ENCODE measurements around the gene EXOSC5. TPM values are rescaled to one million over a fixed set of nuclear protein-coding genes. Genes with fewer than 3 reads are reported as not detected.

EXOSC5 gene
- total and polyA plus RNA-seq, 9 of the 15 experiments (the other 6 are each of a cell fraction or from before 2014, with no cell fraction given), result 10.9 to 75.5 (median 37.8) TPM

GRCh38 chr19:41436674-41436951 lies 39.5 kb upstream of the EXOSC5 start:
- Histone ChIP-seq H3K9ac (ENCODE audit: insufficient read depth in 1 of 2, low read depth in 2 of 2, low read length in 2 of 2) (no peak overlapping the region), H3K9me1 (ENCODE audit: control insufficient read depth, insufficient read depth, low read length) (no peaks in the 10 kb centered on the region), H3K4me3 (no peak overlapping the region), H3K36me3 (ENCODE audit: control insufficient read depth, insufficient read depth, low read length) (peaks cover 35% of the 10 kb centered on the region), H2AFZ (ENCODE audit: low read depth, low read length) (no peak overlapping the region), H3K79me2 (ENCODE audit: control insufficient read depth, insufficient read depth, low read length) (peaks cover 10% of the 10 kb centered on the region), H3K9me3 (replicated peaks; ENCODE audit: control insufficient read depth, insufficient read depth, low read depth, low read length) (no peaks in the 10 kb centered on the region), H4K20me1 (replicated peaks; ENCODE audit: control insufficient read depth, insufficient read depth, low read length) (no peaks in the 10 kb centered on the region; the same call in 1 of the 2 replicates), H3K4me1 (replicated peaks in 1 of 2; ENCODE audit: control insufficient read depth in 2 of 2, insufficient read depth in 2 of 2, low read length in 2 of 2) (peaks cover 6 to 30% of the 10 kb centered on the region in 2 experiments; a peak in 4 of 5 replicates), H3K4me2 (ENCODE audit: insufficient read depth, low read length) (no peak overlapping the region), H3K27me3 (ENCODE audit: control insufficient read depth in 2 of 2, insufficient read depth in 2 of 2, low read length in 2 of 2) (no peaks in the 10 kb centered on the region), H3K27ac (ENCODE audit: extremely low read depth, low read depth, low read length) (no peak overlapping the region)
- no peak for DNase-seq (ENCODE audit: extremely low read depth in 1 of 4, low spot score in 3 of 4)
- POLR2A ChIA-PET, result interaction anchor here (0.7 to 3.0 kb wide), 3 partner anchors 8 to 85 kb away, joined by 3 to 15 read pairs (median 5); partner anchors contain the start of gene B3GNT8
- ATAC-seq, result no peak
- in situ Hi-C loops (cut with MboI), result no loop called here
- FAIRE-seq, result no peak
- CTCF ChIA-PET (ENCODE audit: low intra/inter-chr PET ratio), result no interaction called here
- intact Hi-C loops (cut with micrococcal nuclease), result loop anchor here (5.0 to 10.0 kb wide), 2 partner anchors 72 to 114 kb away; partner anchors contain the start of gene B9D2
- no TSS peak for BruUV-seq (replicated peaks)
- TF ChIP-seq HCFC1 (IDR thresholded peaks at IDR 0.05; ENCODE audit: low read depth, low read length), result no peak

DNA sequence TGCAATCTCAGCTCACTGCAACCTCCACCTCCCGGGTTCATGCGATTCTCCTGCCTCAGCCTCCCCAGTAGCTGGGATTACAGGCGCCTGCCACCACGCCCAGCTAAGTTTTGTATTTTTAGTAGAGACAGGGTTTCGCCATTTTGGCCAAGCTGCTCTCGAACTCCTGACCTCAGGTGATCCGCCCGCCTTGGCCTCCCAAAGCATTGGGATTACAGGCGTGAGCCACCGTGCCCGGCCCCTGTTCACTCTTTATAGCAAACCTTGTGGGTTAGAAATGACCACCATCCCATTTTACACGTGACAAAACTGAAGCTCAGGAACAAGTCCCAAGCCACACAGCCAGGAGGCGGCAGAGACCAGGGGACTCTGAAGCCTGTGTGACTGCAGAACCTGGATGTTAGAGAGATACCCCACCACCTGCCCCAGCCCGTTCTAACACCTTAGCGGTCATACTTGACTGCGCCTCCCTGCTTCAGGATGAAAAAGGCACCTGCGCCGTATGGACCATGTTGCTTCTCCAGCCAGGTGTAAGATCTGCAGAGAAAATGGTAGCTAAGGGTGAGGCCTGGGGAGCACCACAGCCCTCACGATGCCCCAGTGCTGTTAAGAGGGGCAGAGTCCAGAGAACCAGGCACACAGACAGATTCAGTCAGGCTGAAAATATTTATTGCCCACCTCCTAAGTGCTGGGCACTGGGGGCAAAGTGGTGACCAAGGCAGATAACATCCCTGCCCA lies 38.9 kb upstream of the EXOSC5 start:
- in situ Hi-C loops (cut with MboI), result no loop called here
- DNase-seq (ENCODE audit: extremely low read depth in 1 of 4, low spot score in 3 of 4) (no peak), ATAC-seq (no peak), FAIRE-seq (no peak)
- 0 out of 2 replicates have a peak, but pooled peaks have one; percentile 2 for TF ChIP-seq POLR2G (IDR thresholded peaks at IDR 0.05; ENCODE audit: low read depth, low read length)
- TF ChIP-seq ZNF431 (CRISPR knock-in tag; IDR thresholded peaks at IDR 0.05), result no peak
- Histone ChIP-seq H3K4me2 (ENCODE audit: insufficient read depth, low read length) (no peak overlapping the region), H3K9me1 (ENCODE audit: control insufficient read depth, insufficient read depth, low read length) (no peaks in the 10 kb centered on the region), H4K20me1 (replicated peaks; ENCODE audit: control insufficient read depth, insufficient read depth, low read length) (no peaks in the 10 kb centered on the region; the same call in 1 of the 2 replicates), H3K4me3 (no peak overlapping the region), H3K27me3 (ENCODE audit: control insufficient read depth in 2 of 2, insufficient read depth in 2 of 2, low read length in 2 of 2) (no peaks in the 10 kb centered on the region), H2AFZ (ENCODE audit: low read depth, low read length) (no peak overlapping the region), H3K36me3 (ENCODE audit: control insufficient read depth, insufficient read depth, low read length) (peaks cover 36% of the 10 kb centered on the region), H3K79me2 (ENCODE audit: control insufficient read depth, insufficient read depth, low read length) (peaks cover 10% of the 10 kb centered on the region), H3K9me3 (replicated peaks; ENCODE audit: control insufficient read depth, insufficient read depth, low read depth, low read length) (no peaks in the 10 kb centered on the region), H3K4me1 (replicated peaks in 1 of 2; ENCODE audit: control insufficient read depth in 2 of 2, insufficient read depth in 2 of 2, low read length in 2 of 2) (peaks cover 6 to 34% of the 10 kb centered on the region in 2 experiments; a peak in 4 of 5 replicates), H3K27ac (ENCODE audit: extremely low read depth, low read depth, low read length) (no peak overlapping the region), H3K9ac (ENCODE audit: insufficient read depth in 1 of 2, low read depth in 2 of 2, low read length in 2 of 2) (0 out of 4 replicates have a peak overlapping the region, but pooled peaks of 1 of the 2 experiments have one; percentile 7)
- POLR2A ChIA-PET, result interaction anchor here (0.5 to 3.0 kb wide), 4 partner anchors 8 to 85 kb away, joined by 3 to 15 read pairs (median 4); partner anchors contain the start of gene B3GNT8
- no TSS peak for BruUV-seq (replicated peaks)
- WGBS (ENCODE audit: insufficient coverage, low coverage, missing lambda C conversion rate), result 92% methylated on average over 11 of the region's 19 CpGs
- CTCF ChIA-PET (ENCODE audit: low intra/inter-chr PET ratio), result interaction anchor here (1.0 kb wide), 1 partner anchor 159 kb away, joined by 3 read pairs; no protein-coding TSS in a partner anchor
- intact Hi-C loops (cut with micrococcal nuclease), result loop anchor here (5.0 to 10.0 kb wide), 2 partner anchors 71 to 114 kb away; partner anchors contain the start of gene B9D2
